ENCODE measurements around the gene STPG3. TPM values are rescaled to one million over a fixed set of nuclear protein-coding genes. Genes with fewer than 3 reads are reported as not detected.

Gene STPG3
- total and polyA plus RNA-seq, 2 of the 13 experiments (the other 11 are each of a cell fraction or from before 2014, with no cell fraction given): not detected

- TF ChIP-seq, protein P1, sequence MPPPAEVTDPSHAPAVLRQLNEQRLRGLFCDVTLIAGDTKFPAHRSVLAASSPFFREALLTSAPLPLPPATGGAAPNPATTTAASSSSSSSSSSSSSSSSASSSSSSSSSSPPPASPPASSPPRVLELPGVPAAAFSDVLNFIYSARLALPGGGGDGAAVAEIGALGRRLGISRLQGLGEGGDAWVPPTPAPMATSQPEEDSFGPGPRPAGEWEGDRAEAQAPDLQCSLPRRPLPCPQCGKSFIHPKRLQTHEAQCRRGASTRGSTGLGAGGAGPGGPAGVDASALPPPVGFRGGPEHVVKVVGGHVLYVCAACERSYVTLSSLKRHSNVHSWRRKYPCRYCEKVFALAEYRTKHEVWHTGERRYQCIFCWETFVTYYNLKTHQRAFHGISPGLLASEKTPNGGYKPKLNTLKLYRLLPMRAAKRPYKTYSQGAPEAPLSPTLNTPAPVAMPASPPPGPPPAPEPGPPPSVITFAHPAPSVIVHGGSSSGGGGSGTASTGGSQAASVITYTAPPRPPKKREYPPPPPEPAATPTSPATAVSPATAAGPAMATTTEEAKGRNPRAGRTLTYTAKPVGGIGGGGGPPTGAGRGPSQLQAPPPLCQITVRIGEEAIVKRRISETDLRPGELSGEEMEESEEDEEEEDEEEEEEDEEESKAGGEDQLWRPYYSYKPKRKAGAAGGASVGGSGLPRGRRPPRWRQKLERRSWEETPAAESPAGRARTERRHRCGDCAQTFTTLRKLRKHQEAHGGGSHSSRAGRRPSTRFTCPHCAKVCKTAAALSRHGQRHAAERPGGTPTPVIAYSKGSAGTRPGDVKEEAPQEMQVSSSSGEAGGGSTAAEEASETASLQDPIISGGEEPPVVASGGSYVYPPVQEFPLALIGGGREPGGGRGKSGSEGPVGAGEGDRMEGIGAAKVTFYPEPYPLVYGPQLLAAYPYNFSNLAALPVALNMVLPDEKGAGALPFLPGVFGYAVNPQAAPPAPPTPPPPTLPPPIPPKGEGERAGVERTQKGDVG (CRISPR knock-in tag; IDR thresholded peaks at IDR 0.05; ENCODE audit: borderline replicate concordance): no peak
- peak; percentile 73 for TF ChIP-seq PHF20 (CRISPR knock-in tag; IDR thresholded peaks at IDR 0.05)
- no peak for TF ChIP-seq ISX (CRISPR knock-in tag; conservative IDR thresholded peaks at IDR 0.05)
- TF ChIP-seq ZNF749 (CRISPR knock-in tag; IDR thresholded peaks at IDR 0.05; ENCODE audit: borderline replicate concordance): no peak
- TF ChIP-seq ZNF260 (CRISPR knock-in tag; IDR thresholded peaks at IDR 0.05; ENCODE audit: borderline replicate concordance, low read depth): no peak
- peak; percentile 11; the same call in 1 of the 2 replicates for TF ChIP-seq RXRA (CRISPR knock-in tag; IDR thresholded peaks at IDR 0.05)
- TF ChIP-seq, protein P2, sequence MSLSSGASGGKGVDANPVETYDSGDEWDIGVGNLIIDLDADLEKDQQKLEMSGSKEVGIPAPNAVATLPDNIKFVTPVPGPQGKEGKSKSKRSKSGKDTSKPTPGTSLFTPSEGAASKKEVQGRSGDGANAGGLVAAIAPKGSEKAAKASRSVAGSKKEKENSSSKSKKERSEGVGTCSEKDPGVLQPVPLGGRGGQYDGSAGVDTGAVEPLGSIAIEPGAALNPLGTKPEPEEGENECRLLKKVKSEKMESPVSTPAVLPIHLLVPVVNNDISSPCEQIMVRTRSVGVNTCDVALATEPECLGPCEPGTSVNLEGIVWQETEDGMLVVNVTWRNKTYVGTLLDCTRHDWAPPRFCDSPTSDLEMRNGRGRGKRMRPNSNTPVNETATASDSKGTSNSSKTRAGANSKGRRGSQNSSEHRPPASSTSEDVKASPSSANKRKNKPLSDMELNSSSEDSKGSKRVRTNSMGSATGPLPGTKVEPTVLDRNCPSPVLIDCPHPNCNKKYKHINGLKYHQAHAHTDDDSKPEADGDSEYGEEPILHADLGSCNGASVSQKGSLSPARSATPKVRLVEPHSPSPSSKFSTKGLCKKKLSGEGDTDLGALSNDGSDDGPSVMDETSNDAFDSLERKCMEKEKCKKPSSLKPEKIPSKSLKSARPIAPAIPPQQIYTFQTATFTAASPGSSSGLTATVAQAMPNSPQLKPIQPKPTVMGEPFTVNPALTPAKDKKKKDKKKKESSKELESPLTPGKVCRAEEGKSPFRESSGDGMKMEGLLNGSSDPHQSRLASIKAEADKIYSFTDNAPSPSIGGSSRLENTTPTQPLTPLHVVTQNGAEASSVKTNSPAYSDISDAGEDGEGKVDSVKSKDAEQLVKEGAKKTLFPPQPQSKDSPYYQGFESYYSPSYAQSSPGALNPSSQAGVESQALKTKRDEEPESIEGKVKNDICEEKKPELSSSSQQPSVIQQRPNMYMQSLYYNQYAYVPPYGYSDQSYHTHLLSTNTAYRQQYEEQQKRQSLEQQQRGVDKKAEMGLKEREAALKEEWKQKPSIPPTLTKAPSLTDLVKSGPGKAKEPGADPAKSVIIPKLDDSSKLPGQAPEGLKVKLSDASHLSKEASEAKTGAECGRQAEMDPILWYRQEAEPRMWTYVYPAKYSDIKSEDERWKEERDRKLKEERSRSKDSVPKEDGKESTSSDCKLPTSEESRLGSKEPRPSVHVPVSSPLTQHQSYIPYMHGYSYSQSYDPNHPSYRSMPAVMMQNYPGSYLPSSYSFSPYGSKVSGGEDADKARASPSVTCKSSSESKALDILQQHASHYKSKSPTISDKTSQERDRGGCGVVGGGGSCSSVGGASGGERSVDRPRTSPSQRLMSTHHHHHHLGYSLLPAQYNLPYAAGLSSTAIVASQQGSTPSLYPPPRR (CRISPR knock-in tag; IDR thresholded peaks at IDR 0.05; ENCODE audit: borderline replicate concordance): no peak
- TF ChIP-seq, protein P3, sequence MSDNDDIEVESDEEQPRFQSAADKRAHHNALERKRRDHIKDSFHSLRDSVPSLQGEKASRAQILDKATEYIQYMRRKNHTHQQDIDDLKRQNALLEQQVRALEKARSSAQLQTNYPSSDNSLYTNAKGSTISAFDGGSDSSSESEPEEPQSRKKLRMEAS (IDR thresholded peaks at IDR 0.05): peak; percentile 70; the same call in 1 of the 2 replicates
- TF ChIP-seq, protein P4, sequence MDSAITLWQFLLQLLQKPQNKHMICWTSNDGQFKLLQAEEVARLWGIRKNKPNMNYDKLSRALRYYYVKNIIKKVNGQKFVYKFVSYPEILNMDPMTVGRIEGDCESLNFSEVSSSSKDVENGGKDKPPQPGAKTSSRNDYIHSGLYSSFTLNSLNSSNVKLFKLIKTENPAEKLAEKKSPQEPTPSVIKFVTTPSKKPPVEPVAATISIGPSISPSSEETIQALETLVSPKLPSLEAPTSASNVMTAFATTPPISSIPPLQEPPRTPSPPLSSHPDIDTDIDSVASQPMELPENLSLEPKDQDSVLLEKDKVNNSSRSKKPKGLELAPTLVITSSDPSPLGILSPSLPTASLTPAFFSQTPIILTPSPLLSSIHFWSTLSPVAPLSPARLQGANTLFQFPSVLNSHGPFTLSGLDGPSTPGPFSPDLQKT (CRISPR knock-in tag; IDR thresholded peaks at IDR 0.05; ENCODE audit: borderline replicate concordance): no peak
- no peak for TF ChIP-seq ZNF839 (CRISPR knock-in tag; IDR thresholded peaks at IDR 0.05; ENCODE audit: borderline replicate concordance)
- TF ChIP-seq ZNF431 (CRISPR knock-in tag; IDR thresholded peaks at IDR 0.05; ENCODE audit: borderline replicate concordance, low read depth): no peak
- TF ChIP-seq ZNF776 (CRISPR knock-in tag; IDR thresholded peaks at IDR 0.05): peak; percentile 69; the same call in 1 of the 2 replicates
- TF ChIP-seq DNMT1 (CRISPR knock-in tag; IDR thresholded peaks at IDR 0.05): no peak
- TF ChIP-seq PAX8 (CRISPR knock-in tag; IDR thresholded peaks at IDR 0.05; ENCODE audit: borderline replicate concordance): no peak
- TF ChIP-seq ZNF276 (CRISPR knock-in tag; IDR thresholded peaks at IDR 0.05; ENCODE audit: low read depth): no peak
- TF ChIP-seq ZNF446 (CRISPR knock-in tag; IDR thresholded peaks at IDR 0.05): 0 out of 2 replicates have a peak, but pooled peaks have one; percentile 55
Measured at GRCh38 chr9:137254624-137255447, 3.8 kb downstream of the STPG3 start, which contains the start of gene NELFB (continued).

Data from HepG2 (cell line).